ENCODE data around the gene LAMA3.
A peak's percentile ranks its signal among the peaks of the same experiment; 100 is the strongest.

Gene LAMA3, protein sequence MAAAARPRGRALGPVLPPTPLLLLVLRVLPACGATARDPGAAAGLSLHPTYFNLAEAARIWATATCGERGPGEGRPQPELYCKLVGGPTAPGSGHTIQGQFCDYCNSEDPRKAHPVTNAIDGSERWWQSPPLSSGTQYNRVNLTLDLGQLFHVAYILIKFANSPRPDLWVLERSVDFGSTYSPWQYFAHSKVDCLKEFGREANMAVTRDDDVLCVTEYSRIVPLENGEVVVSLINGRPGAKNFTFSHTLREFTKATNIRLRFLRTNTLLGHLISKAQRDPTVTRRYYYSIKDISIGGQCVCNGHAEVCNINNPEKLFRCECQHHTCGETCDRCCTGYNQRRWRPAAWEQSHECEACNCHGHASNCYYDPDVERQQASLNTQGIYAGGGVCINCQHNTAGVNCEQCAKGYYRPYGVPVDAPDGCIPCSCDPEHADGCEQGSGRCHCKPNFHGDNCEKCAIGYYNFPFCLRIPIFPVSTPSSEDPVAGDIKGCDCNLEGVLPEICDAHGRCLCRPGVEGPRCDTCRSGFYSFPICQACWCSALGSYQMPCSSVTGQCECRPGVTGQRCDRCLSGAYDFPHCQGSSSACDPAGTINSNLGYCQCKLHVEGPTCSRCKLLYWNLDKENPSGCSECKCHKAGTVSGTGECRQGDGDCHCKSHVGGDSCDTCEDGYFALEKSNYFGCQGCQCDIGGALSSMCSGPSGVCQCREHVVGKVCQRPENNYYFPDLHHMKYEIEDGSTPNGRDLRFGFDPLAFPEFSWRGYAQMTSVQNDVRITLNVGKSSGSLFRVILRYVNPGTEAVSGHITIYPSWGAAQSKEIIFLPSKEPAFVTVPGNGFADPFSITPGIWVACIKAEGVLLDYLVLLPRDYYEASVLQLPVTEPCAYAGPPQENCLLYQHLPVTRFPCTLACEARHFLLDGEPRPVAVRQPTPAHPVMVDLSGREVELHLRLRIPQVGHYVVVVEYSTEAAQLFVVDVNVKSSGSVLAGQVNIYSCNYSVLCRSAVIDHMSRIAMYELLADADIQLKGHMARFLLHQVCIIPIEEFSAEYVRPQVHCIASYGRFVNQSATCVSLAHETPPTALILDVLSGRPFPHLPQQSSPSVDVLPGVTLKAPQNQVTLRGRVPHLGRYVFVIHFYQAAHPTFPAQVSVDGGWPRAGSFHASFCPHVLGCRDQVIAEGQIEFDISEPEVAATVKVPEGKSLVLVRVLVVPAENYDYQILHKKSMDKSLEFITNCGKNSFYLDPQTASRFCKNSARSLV (N-terminal part only)

DNA sequence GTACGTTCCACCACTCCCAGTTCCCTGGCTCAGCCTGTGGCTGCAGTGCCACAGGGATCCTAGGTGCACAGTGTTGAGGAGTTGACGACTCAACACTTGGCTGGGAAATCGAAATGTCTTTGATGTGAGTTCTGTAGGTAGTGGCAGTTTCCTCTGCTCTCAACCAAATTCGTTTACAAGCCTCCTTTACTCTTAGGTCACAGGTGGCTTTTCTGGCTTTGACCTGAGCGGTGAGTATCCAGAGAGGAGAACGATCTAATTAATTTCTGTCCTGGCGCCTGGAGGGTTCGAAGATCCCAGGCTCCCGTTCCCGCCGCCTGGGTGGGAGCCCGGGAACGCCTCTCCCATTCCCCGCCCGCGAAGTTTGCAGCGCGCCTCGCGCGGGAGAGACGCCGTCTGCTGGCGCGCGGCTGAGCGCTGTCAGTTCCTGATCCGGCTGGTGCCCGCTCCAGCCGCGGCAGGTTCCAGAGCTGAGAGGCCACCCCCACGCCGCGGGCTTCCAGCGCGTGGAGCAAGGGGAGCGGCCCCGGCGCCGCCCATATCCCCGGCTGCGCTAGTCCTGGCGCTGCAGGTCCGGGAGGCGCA is at the start of gene LAMA3:
Gene LAMA3, plus strand, starts transcription at position 423 of the 585 bp plus-strand sequence. CDS start 231 bp downstream, outside the sequence.
- peak; percentile 62 for DNase-seq (ENCODE audit: low spot score)

GRCh38 chr18:23640052-23640451 is 49.2 kb upstream of the LAMA3 start:
- DNase-seq (ENCODE audit: low spot score): no peak

- DNase-seq (ENCODE audit: low spot score): no peak
Observed at GRCh38 chr18:23641143-23641720, 48.0 kb upstream of the LAMA3 start.

DNA sequence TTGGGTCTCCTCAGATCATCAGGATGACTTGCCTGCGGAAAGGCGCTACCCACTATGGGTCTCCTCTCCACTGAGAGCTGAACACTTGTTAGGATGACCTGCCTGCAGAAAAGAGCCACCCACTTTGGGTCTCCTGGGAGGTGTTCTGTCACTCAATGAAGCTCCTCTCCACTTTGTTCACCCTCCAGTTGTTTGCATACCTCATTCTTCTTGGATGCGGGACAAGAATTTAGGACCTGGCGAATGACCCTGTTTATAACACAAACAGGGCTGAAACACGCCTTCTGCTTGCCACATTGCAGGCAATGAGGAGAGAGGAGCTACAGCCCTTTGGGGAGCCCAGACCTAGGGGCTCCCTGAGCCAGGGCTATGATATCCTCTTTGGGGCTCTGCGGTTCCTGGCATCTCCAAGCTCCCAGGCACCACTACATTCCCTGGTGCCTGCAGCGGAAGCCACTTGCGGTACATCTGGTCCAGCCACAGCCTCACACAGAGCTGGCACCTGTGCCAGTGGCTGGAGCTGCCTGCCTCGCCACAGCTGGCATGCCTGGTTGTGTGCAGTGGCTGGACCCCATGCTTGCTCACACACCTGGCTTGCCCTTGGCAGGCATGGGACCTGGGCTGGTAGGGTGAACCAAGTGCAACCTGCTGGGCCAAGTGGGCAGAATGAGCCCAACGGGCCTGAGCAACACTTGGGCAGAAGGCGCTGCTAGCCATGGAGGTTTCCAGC is 47.2 kb upstream of the LAMA3 start:
- DNase-seq (ENCODE audit: low spot score): no peak

GRCh38 chr18:23643815-23644490 is 45.3 kb upstream of the LAMA3 start:
- DNase-seq (ENCODE audit: low spot score): no peak

GRCh38 chr18:23645568-23646175 is 43.6 kb upstream of the LAMA3 start:
- no peak for DNase-seq (ENCODE audit: low spot score)

- DNase-seq (ENCODE audit: low spot score): no peak
Observed at GRCh38 chr18:23646282-23646681, 43.0 kb upstream of the LAMA3 start.

DNA sequence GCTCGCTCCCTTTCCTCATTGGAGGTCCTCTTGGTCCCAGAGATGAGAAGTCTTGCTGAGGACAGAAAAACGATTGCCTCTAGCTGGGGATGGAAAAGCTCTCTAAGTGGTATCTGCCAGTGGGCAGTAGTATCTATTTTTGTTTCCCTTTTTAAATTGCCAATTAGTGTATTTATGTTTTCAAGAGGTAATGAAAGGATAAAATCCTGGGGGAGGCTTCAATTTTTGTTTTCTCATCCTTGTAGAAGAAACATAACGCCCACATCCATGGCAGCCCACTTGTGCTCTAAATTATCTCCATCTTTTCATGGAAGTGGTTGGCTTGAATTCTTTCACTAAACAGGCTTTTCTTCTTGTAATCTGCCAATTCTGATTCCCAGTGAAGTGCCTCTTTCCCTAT is 40.8 kb upstream of the LAMA3 start:
- DNase-seq (ENCODE audit: low spot score): no peak

GRCh38 chr18:23648940-23649607 is 40.2 kb upstream of the LAMA3 start:
- DNase-seq (ENCODE audit: low spot score): no peak

DNA sequence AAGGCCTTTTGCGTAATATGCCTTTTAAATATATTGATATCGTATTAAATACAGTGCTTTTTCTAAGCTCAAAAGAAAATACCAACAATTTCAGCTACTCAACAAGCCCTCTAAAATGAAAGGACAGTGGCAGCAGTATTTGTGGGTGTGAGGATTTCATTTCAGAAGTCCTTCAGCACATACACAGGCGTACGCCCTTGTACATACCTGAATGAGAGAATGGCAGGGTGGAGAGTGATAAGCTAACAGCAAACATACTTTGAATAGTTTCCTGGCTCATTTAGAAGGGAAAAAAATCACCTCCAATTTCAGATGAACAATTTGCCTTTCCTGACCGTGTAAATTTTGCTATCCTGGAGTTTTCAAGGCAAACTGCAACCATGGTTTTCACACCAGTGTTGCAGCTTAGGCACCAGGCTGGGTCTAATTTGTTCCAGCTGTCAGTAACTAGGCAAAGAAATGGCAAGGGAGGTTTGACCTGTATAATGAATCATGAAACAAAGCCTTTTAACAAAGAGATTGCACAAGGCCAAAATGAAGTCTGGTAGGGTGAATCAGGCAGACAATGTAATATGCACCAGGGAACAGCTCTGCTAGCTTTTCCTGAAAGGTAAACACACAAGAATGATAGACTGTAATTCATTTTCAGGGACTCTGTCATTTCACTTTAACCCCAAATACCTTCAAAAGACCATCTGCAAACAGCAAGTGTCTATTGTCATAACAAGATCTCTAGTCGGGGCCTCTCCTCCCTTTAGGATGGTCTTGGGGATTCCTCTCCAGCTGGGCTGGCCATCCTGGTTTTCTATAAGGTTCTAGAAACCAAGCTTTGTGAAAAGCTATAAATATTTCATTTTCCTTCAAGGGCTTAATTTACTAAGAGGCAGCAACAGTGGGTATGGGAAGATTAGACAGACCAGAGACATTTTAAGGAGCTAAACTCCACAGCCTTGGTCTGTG is 38.0 kb upstream of the LAMA3 start:
- DNase-seq (ENCODE audit: low spot score): no peak

- DNase-seq (ENCODE audit: low spot score): no peak
Observed at GRCh38 chr18:23652232-23652631, 37.0 kb upstream of the LAMA3 start.

DNA sequence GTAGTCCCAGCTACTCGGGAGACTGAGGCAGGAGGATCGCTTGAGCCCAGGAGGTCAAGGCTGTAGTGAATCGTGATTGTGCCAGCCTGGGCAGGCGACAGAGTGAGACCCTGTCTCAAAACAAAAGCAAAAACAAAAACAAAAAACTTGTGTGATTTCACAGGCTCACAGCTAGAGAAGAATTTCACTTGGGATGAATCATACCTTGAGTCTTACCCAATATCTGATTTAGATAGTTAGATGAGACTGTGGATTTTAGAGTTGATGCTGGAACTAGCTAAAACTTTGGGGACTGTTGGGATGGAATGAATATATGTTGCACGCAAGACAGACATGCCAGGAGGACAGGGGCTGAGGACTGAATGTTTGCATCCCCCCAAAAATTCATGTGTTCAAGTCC is 31.0 kb upstream of the LAMA3 start:
- DNase-seq (ENCODE audit: low spot score): no peak

DNA sequence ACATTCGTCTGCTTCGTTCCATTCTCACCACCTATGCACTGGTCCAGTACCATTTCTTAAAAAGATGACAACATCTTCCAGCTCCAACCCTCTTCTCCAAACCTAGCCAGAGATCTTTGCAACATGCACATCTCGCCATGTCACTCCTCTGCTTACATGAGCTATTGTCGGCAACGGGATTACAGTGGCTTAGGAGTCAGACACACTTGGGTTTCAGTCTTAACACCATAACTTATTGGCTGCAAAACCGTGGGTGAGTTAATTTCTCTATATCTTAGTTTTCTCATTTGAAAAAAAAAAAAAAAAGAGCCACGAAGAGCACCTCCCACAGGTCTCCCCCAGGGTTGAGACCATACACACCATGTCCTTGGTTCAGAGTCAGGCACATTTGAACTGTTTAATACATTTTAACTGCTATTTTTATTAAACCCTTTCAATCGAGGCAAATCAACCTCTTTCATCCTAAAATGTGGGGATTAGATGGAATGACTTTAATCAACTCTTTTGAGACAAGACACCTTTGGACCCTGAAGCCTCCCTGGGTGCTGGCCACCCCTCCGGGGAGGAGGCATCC is 27.4 kb upstream of the LAMA3 start:
- no peak for DNase-seq (ENCODE audit: low spot score)

DNA sequence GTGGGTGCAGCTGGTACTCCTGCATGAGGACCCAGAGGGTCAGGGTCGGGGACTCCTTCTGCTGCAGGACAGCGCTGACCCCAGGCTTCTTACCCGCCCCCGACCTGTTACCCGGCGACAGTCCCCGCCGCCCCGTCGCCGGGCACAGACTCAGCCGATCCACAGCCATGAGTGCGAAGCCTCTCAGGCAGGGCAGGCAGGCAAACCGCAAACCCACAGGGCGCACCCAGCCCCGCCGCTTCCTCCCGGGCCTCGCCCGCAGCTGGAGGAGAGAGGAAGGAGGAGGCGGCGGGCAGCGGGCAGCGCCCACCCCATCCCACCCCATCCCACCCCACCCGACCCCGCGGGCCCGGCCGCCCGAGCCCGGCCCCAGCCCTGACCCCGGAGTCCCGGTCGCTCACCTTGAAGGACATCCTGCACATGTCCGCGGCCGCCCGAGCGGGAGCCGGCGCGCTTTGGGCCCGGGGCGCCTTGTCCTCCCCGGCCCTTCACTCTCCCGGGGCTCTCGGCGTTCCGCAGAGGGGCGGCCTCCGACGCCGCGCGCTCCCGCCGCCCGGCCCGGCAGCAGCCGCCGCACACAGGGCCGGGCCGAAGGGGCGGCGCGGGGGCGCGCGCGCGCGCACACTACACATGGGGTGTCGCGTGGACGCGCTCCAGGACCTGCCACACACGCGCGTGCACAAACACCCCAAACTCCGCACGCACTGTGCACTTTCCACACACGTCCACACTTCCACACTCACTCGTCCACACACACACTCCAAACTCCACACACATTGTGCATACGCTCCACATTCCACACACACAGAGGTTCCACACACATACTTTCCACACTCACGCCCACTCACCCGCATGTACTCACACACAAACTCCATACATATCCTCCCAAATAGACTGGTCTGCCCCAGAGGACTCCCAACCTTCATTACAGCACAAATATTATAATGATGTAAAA is 26.7 kb upstream of the LAMA3 start, which contains the start of gene ANKRD29:
Gene ANKRD29, minus strand, starts transcription at position 603 of the 955 bp plus-strand sequence. Its CDS starts 181 bp downstream, at position 422.
- DNase-seq (ENCODE audit: low spot score): peak; percentile 64

DNA sequence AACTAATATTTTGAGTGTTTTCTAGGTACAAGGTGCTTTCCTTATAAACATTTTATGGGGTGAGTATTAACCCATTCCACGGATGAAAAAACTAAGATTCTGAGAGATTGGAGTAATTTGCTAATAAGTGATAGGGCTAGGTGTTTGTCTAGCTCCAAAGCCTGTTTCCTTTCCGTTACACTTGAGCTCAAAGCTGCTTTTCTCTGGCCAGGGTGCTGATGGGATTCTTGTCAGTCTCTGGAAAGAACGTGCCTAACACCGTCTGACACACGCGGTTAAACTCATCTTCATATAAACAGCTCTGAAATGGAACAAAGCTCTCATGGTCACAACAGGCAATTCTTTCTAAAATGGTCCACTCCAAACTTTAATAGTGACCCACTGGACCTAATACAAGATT is 24.6 kb upstream of the LAMA3 start:
- DNase-seq (ENCODE audit: low spot score): no peak

DNA sequence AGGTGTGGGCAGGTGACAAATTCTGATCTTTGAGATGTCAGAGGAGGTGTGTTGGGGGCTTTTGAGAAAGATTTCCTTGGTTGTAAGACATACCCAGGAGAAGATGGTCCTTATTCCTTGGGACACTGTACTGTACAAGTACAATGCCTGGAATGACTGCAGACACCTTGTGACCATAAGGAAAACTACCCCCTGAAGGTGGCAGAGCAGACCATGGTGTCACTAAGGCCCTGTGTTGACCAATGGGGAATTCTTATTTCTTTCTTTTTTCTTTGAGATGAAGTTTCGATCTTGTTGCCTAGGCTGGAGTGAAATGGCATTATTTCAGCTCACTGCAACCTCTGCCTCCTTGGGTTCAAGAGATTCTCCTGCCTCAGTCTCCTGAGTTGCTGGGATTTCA is 22.1 kb upstream of the LAMA3 start:
- no peak for DNase-seq (ENCODE audit: low spot score)
